ENCODE results near the gene PTCH1.

Gene PTCH1

GRCh38 chr9:95504053-95504963, 12.5 kb downstream of the PTCH1 start:
- H3K27ac ChIP-seq, result peak overlapping the region in 2 of 21 experiments; percentile 55 to 89
- H3K4me3 ChIP-seq, result peak overlapping the region in 1 of 7 experiments; percentile 58

- no peak overlapping the region for H3K27ac ChIP-seq
- no peak overlapping the region for H3K4me3 ChIP-seq
These were observed 13.4 kb downstream of the PTCH1 start for GRCh38 chr9:95503369-95503768.

- H3K4me3 ChIP-seq, result no peak overlapping the region
- no peak overlapping the region for H3K27ac ChIP-seq
These were observed 14.5 kb downstream of the PTCH1 start for GRCh38 chr9:95502248-95502647.

- peak overlapping the region in 1 of 21 experiments; percentile 37 for H3K27ac ChIP-seq
- no peak overlapping the region for H3K4me3 ChIP-seq
These were observed 16.9 kb downstream of the PTCH1 start for GRCh38 chr9:95499847-95500246.

GRCh38 chr9:95499046-95499676, 17.6 kb downstream of the PTCH1 start:
- Histone ChIP-seq H3K4me3 (no peak overlapping the region), H3K27ac (no peak overlapping the region)

- no peak overlapping the region for H3K4me3 ChIP-seq
- H3K27ac ChIP-seq, result no peak overlapping the region
These were observed 18.1 kb downstream of the PTCH1 start for GRCh38 chr9:95498641-95499040.

- H3K4me3 ChIP-seq, result peak overlapping the region in 1 of 7 experiments; percentile 5
- H3K27ac ChIP-seq, result peak overlapping the region in 1 of 21 experiments; percentile 50
These were observed 19.0 kb downstream of the PTCH1 start for GRCh38 chr9:95497772-95498171.

- peak overlapping the region in 2 of 21 experiments; percentile 20 to 50 for H3K27ac ChIP-seq
- no peak overlapping the region for H3K4me3 ChIP-seq
These were observed 20.1 kb downstream of the PTCH1 start for GRCh38 chr9:95496687-95497086.

GRCh38 chr9:95495961-95496360, 20.8 kb downstream of the PTCH1 start:
- H3K27ac ChIP-seq, result peak overlapping the region in 1 of 21 experiments; percentile 46
- H3K4me3 ChIP-seq, result no peak overlapping the region

- Histone ChIP-seq H3K27ac (peak overlapping the region in 1 of 21 experiments; percentile 46), H3K4me3 (no peak overlapping the region)
These were observed 21.2 kb downstream of the PTCH1 start for GRCh38 chr9:95495529-95495928.

- peak overlapping the region in 9 of 21 experiments; percentile 38 to 79 (median 55) for H3K27ac ChIP-seq
- H3K4me3 ChIP-seq, result peak overlapping the region in 2 of 7 experiments; percentile 16 to 25
These were observed 22.1 kb downstream of the PTCH1 start for GRCh38 chr9:95494416-95495371.

GRCh38 chr9:95494022-95494415, 22.8 kb downstream of the PTCH1 start:
- peak overlapping the region in 8 of 21 experiments; percentile 9 to 79 (median 52) for H3K27ac ChIP-seq

GRCh38 chr9:95493402-95493801, 23.4 kb downstream of the PTCH1 start:
- Histone ChIP-seq H3K4me3 (no peak overlapping the region), H3K27ac (no peak overlapping the region)

More at GRCh38 chr9:95494022-95494415, 22.8 kb downstream of the PTCH1 start:
- H3K4me3 ChIP-seq, result peak overlapping the region in 2 of 7 experiments; percentile 16 to 25

GRCh38 chr9:95491543-95492320, 25.0 kb downstream of the PTCH1 start:
- Histone ChIP-seq H3K27ac (no peak overlapping the region), H3K4me3 (no peak overlapping the region)

GRCh38 chr9:95488954-95489353, 27.8 kb downstream of the PTCH1 start:
- H3K27ac ChIP-seq, result no peak overlapping the region
- H3K4me3 ChIP-seq, result no peak overlapping the region

- Histone ChIP-seq H3K27ac (no peak overlapping the region), H3K4me3 (no peak overlapping the region)
These were observed 30.5 kb downstream of the PTCH1 start for GRCh38 chr9:95486318-95486717.

GRCh38 chr9:95484225-95484624, 32.5 kb downstream of the PTCH1 start:
- Histone ChIP-seq H3K27ac (no peak overlapping the region), H3K4me3 (no peak overlapping the region)

- no peak overlapping the region for H3K4me3 ChIP-seq
- H3K27ac ChIP-seq, result no peak overlapping the region
These were observed 33.3 kb downstream of the PTCH1 start for GRCh38 chr9:95483431-95483830.

- Histone ChIP-seq H3K4me3 (no peak overlapping the region), H3K27ac (no peak overlapping the region)
These were observed 34.1 kb downstream of the PTCH1 start for GRCh38 chr9:95482621-95483020.

All from skin epidermis (tissue), 12 donors.